ENCODE data around the gene TMEM179. TPM values are rescaled to one million over a fixed set of nuclear protein-coding genes. Genes with fewer than 3 reads are reported as not detected.

The TMEM179 gene
- total and polyA plus RNA-seq, 2 of the 13 experiments (the other 11 are each of a cell fraction or from before 2014, with no cell fraction given): not detected

GRCh38 chr14:104601786-104602185 is 2.8 kb downstream of the TMEM179 start:
- H3K36me3 ChIP-seq (replicated peaks in 1 of 2; ENCODE audit: control insufficient read depth in 1 of 2, insufficient read depth in 2 of 2, low read length in 2 of 2): no peaks in the 10 kb centered on the region
- no peaks in the 10 kb centered on the region for H3K9me3 ChIP-seq (ENCODE audit: low read length)
- H3K27me3 ChIP-seq (ENCODE audit: control insufficient read depth in 1 of 2, insufficient read depth in 2 of 2, low read length in 2 of 2): peaks cover 11 to 29% of the 10 kb centered on the region in 2 experiments; a peak in 4 of 5 replicates
- TF ChIP-seq BHLHE40 (IDR thresholded peaks at IDR 0.05; ENCODE audit: low read length): no peak
- TF ChIP-seq ZBED4 (CRISPR knock-in tag; IDR thresholded peaks at IDR 0.05; ENCODE audit: borderline replicate concordance): no peak
- no peak for TF ChIP-seq CERS6 (CRISPR knock-in tag; IDR thresholded peaks at IDR 0.05)
- TF ChIP-seq ZFP36 (IDR thresholded peaks at IDR 0.05; ENCODE audit: borderline replicate concordance, low read depth, low read length, partially characterized antibody): no peak
- no peak for TF ChIP-seq KLF12 (CRISPR knock-in tag; IDR thresholded peaks at IDR 0.05; ENCODE audit: borderline replicate concordance)
- no peak for TF ChIP-seq PCBP2 (optimal IDR thresholded peaks at IDR 0.05; ENCODE audit: low read depth, low read length, poor library complexity, severe bottlenecking)
- no peak for TF ChIP-seq HMGA1 (CRISPR knock-in tag; conservative IDR thresholded peaks at IDR 0.05)
- no peak for TF ChIP-seq HNRNPK (IDR thresholded peaks at IDR 0.05; ENCODE audit: low read depth, low read length, poor library complexity, severe bottlenecking)
- TF ChIP-seq PITX1 (CRISPR knock-in tag; IDR thresholded peaks at IDR 0.05): no peak
- TF ChIP-seq MTF1 (CRISPR knock-in tag; IDR thresholded peaks at IDR 0.05): no peak
- TF ChIP-seq ZBTB37 (CRISPR knock-in tag; IDR thresholded peaks at IDR 0.05): no peak
- no peak for TF ChIP-seq KAT7 (CRISPR knock-in tag; IDR thresholded peaks at IDR 0.05; ENCODE audit: borderline replicate concordance)
- no peak for TF ChIP-seq ZNF782 (CRISPR knock-in tag; IDR thresholded peaks at IDR 0.05; ENCODE audit: borderline replicate concordance)
- no peak for TF ChIP-seq THYN1 (CRISPR knock-in tag; IDR thresholded peaks at IDR 0.05; ENCODE audit: borderline replicate concordance, low read depth)
- no peaks in the 10 kb centered on the region for H3K4me1 ChIP-seq (ENCODE audit: insufficient read depth, low read length)
- H2AFZ ChIP-seq (ENCODE audit: low read length): no peak overlapping the region
- FAIRE-seq: no peak
- H3K79me2 ChIP-seq (ENCODE audit: insufficient read depth, low read length): no peaks in the 10 kb centered on the region
- H3K27ac ChIP-seq (ENCODE audit: extremely low read length, insufficient read depth, low read length): no peak overlapping the region
- WGBS (ENCODE audit: low lambda C conversion rate): 0% methylated on average over 3 of the region's 9 CpGs
- no peak for ATAC-seq
- intact Hi-C loops (cut with micrococcal nuclease; ENCODE audit: unreplicated experiment) (no loop called here), in situ Hi-C loops (cut with HindIII; ENCODE audit: extremely low pct_ligation_motif_present, low pct_unique_long_range_greater_than_20kb) (no loop called here)
- no peak overlapping the region for H3K4me3 ChIP-seq (replicated peaks in 1 of 3; ENCODE audit: insufficient read depth in 1 of 3, low read depth in 2 of 3, low read length in 3 of 3)
- ChIA-PET CTCF (ENCODE audit: low intra/inter-chr PET ratio, low total read pairs) (no interaction called here), POLR2A (no interaction called here)
- DNase-seq (ENCODE audit: low spot score): no peak
- H3K9ac ChIP-seq (ENCODE audit: insufficient read depth, low read depth, low read length): no peak overlapping the region
- H3K4me2 ChIP-seq (ENCODE audit: low read depth, low read length): no peak overlapping the region
- BruUV-seq (replicated peaks): no TSS peak
- H4K20me1 ChIP-seq (ENCODE audit: insufficient read depth, low read length): no peaks in the 10 kb centered on the region

Measured in HepG2 (cell line).